HG03045 (cell line): ENCODE measurements around the gene FNIP1.
"Not testable (repeated sequence)": the region's sequence is repeated elsewhere in the genome, so short reads cannot be mapped to it uniquely, and the experiment has no call there.

Source experiments
- ATAC-seq: cut with Tn5 transposase; IDR thresholded peaks from one replicate; pipeline ENCODE4 v1.9.1; 2021; ENCODE audit warnings: mild to moderate bottlenecking, moderate library complexity; ENCODE audit not compliant: unreplicated experiment

The FNIP1 gene

DNA sequence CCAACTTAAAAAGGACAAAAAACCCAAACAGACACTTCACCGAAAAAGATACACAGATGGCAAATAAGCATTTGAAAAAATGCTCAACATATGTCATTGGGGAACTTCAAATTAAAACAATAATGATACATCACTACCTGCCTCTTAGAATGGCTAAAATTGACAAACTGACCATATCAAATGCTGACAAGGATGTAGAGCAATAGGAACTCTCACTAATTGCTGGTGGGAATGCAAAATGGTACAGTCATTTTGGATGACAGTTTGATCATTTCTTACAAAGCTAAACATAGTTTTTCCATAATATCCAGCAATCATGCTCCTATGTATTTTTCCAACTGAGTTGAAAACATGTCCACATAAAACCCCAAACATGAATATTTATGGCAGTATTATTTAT, 102.9 kb downstream of the FNIP1 start:
- ATAC-seq: no peak

DNA sequence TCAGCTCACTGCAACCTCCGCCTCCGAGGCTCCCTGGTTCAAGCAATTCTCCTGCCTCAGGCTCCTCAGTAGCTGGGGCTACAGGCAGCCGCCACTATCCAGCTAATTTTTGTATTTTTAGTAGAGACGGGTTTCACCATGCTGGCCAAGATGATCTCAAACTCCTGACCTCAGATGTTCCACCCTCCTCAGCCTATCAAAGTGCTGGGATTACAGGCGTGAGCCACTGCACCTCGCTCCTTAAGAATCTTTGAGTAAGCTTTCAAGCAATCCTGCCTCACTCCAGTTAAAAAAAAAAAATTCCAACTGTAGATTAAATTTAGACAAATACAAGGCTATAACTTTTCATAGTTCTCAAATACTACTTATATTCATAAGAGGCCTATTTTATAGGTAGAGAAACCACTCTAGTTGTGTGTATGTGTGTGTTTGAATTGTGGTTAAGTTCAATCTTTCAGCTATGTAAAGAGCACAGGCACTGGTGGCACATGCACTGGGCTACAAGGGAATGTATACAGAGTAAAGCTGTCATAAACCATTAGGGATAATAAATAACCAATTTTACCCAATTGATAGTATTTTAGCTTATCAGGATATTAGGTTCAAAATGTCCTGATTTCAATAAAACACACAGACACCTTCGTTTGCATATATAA, 111.2 kb downstream of the FNIP1 start:
- no peak for ATAC-seq

DNA sequence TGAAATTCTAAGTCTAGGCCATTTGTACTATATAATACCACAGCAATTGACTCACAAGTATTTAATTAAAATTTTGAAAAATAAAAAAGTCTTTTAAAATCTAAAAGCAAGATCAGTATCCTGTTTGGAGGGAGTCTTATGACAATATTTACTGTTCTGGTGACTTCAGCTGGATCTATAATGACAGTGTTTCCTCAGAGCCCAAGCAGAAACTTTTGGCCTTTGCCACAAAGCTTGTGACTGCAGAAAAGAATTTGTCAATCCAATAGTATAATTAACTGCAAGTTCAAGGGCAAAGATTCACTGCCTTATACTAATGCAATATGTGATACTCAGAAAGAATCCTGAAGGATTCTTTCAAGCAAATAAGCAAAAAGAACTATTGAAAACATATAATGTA, 112.2 kb downstream of the FNIP1 start:
- no peak for ATAC-seq

DNA sequence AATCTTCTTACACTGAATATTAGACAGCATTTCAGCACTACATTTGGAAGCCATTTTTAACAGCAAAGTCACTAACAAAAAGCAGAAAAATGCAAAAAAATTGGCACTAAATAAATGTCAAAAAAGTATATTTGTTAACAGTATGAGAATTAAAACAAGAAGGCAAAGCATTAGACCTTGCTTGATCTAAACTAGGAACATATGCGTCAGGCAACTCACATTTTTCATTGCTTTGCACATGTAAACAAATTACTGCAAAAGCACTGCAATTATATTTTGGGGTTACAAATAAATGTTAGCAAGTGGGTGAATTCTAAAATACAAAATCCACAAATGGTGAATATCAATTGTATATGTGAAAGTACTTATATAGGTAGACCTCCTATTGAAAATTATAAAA, 112.8 kb downstream of the FNIP1 start:
- no peak for ATAC-seq

DNA sequence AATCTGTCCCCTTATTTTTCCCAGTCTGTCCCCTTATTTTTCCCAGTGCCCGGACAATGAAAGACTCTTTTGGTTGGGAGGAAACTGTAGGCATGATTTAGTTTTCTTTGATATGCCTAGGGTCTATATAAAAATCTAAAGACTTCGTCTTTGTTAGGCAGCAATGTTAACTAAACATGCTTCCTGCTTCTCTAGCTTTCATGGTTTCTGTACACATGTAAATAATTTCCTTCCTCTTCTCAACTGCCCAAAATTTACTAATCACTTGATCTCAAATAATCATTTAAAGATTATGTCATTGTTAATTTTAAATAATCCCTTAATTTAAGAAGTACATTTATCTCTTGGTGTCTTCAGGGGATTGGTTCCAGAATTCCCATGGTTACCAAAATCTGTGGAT, 114.0 kb downstream of the FNIP1 start:
- no peak for ATAC-seq

DNA sequence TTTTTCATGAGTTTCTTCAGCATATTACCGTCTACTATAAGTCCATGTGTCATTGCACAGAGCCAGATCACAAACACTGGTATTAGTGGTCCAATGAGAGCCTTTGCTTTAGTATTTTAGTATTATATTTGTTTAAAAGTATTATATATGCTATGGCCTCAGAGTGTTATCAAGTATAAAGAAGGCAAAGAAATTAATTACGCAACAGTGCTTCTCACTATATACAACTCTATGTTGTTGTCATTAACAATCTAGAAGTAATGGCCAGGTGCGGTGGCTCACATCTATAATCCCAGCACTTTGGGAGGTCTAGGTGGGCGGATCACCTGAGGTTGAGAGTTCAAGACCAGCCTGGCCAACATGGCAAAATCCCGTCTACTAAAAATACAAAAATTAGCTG, 114.6 kb downstream of the FNIP1 start:
- no peak for ATAC-seq

DNA sequence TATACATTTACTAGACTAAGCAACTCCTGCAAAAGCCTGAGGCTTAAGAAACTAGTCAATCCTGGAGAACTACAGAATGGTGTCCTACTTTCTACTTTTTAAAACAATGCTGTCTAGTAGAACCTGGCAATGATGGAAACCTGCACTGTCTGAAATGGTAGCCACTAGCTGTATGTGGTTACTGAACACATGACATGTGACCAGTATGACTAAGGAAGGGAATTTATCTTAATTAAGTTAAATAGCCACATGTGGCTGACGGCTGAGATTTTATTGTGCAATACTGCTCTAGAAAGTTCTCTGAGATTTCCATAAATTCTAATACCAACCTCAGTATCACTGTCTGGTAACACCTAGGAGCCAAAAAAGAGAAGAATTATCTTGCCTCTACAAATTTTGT, 116.9 kb downstream of the FNIP1 start:
- no peak for ATAC-seq

DNA sequence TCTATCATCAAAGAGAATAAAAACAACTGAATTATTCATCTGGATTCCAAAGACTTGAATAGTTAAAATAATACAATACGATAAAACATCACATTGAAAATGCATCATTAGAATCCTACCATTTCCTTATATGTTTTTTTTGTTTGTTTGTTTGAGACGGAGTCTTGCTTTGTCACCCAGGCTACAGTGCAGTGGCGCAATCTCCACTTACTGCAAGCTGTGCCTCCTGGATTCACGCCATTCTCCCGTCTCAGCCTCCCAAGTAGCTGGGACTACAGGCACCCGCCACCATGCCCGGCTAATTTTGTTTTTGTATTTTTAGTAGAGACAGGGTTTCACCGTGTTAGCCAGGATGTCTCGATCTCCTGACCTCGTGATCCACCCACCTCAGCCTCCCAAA, 118.5 kb downstream of the FNIP1 start:
- not testable (repeated sequence) for ATAC-seq

DNA sequence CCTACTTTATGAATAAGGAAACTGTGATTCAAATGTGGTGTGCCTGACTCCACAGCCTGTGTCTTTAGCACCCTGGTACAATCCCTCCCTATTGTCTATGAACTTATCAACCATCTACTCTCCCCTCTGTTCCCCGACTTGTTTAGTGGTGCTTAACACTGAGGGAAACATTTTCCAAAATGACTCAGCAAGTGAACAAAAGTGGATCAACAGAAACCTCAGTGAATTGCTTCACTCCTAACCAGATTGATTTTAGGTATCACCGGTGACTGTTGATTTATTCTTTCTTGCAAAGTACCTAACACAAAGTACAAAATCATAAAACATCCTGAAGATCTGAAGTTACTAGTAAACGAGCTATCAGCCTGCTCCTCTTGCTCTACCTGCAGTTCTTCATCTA, 119.7 kb downstream of the FNIP1 start:
- ATAC-seq: no peak

DNA sequence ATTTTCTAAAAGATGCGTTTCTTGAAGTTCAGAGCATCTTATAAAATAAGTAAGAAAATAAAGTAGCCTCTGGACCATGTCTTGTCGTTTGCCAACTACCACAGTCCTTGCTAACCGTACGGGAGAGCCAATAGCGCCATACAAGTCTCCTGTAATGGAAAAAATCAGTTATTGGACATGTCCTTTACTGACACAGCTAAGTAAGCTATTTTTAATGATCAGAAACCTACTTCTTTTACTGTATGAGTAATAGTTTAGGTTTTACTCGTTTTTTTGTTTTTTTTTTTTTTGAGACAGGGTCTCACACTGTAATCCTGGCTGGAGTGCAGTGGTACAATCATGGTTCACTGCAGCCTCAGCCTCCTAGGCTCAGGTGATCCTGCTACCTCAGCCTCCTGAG, 124.0 kb downstream of the FNIP1 start:
- ATAC-seq: peak; percentile 33

DNA sequence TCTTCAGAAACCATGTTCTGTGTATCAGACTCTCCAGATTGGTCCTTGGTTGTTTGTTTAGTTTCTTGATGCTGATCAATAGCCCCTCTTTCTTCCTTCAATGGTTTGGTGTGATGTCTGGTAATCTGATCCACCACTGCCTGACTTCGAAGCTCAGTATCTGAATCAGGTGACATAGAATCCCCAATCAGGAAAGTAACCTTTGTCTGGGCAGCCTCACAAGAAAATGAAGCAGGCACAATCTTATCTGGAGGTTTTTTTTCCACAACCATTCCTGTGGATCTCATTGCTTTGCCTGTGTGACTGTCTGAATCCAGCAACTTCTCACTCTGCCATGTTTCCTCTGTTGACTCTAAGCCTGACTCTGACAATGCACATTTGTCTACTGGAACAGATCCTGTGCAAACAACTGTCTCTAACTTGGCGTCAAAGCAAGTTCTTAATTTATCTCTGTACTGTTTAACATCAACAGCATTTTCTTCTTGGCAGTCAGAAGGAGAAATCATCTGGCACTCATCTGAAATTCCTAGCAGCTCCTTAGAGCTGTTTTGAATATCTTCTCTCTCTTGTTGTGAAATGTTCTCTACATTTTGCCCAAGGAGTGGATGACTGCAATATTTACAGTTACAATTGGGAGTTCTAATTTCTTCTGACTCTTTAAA, 124.7 kb downstream of the FNIP1 start:
- no peak for ATAC-seq

DNA sequence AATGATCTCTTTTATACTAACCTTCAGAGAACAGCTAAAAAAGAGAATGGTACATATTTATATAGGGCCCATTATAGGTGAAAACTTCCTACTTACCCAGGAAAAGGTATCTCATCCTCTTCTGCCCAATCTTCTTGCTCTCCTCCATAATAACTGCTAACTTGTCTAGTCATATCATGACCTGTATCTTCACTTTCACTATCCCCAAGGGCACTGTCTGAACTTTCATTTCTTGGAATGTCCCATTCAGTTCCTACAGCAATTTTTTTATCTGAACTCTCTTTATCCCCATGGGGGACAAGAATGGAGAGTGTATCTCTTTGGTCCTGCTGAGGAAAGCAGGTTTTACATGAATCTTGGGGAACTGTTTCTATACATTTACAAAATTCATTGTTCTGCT, 125.4 kb downstream of the FNIP1 start:
- ATAC-seq: no peak

DNA sequence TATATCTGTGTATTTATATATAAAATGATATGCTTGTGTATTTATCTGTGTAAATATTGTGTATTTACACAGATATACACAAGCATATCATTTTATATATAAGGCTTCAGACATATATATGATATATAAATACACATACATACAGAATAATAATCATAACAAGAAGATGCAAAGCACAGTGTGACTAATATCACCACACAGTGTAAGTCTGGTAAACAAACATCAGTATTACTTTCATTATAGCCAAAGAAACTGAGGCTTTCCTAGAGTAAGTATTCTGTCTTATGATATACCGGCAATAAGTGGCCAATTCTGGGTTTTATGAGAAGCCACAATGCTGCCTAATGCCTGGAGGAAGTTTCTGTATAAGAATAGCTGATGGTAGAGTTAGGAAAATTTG, 131.9 kb downstream of the FNIP1 start:
- ATAC-seq: no peak

DNA sequence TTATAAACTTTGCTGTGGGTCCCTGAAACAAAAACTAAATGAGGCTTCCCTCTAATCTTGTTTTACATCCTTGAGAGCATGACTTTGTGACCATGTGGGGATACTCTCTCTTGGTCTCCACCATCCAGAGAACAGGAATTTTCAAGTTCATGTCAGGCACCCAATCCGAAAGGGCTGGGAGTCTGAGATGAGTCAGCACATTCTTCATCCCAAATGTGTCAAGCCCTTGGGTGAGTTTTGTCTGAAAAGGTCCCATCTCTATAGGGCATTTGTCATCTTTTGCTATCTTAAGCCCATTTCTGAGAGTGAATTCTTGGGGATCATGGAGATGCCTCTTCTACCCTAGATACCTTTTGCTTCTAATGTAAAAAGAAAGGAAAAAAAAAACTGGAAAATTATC, 134.9 kb downstream of the FNIP1 start:
- no peak for ATAC-seq

DNA sequence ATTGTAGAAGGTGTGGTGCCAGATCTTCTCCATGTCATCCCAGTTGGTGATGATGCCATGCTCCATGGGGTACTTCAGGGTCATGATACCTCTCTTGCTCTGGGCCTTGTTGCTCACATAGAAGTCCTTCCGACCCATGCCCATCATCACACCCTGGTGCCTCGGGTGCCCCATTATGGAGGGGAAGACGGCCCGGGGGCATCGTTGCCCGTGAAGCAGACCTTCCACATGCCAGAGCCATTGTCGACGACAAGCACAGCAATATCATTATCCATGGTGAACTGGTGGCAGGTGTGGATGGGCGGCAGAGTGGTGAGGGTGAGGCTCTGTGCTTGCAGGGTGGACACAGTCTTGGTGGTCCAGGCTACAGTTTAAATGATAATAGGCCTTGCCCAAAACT, 137.0 kb downstream of the FNIP1 start:
- ATAC-seq: no peak

DNA sequence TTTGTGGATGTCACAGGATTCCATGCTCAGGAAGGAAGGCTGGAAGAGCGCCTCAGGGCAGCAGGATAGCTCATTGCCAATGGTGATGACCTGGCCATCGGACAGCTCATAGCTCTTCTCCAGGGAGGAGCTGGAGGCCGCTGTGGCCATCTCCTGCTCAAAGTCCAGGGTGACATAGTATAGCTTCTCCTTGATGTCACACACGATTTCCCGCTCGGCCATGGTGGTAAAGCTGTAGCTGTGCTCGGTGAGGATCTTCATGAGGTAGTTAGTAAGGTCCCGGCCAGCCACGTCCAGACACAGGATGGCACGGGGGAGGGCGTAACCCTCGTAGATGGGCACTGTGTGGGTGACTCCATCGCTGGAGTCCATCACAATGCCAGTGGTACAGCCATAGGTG, 137.5 kb downstream of the FNIP1 start:
- no peak for ATAC-seq

DNA sequence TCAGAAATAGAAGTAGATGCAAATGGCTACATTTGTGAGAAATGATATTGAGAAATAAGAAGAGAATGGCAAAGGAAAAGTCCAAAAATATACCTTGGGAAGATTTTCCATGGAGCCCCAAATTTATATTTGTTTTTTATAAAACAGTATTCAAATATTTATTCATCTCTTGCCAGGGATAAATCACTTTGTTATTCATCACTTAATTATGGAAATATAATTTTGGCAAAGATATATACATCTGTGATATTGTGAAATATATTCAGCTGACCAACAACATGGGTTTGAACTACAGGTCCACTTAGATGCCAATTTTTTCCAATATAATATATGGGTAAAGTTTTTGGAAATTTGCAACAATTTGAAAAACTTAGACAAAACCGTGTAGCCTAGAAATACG, 142.0 kb downstream of the FNIP1 start:
- ATAC-seq: no peak

DNA sequence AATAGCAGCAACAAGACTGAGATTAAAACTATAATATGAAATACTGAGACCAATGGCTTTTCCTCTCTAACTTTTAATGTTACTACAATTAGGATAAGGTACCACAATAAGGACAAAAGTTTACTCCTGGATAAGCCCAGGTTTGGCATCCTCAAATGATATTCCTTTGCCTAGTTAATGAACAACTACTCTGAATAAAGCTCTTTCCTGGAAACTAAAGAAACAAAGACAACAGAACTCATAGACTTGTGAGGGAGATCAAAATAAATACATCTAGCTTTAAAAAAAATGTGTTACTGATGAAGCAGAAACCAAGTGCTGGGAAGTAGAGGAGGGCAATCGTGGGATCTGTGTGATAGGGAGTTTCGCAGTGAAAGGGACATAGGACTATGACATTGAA, 142.5 kb downstream of the FNIP1 start:
- no peak for ATAC-seq

DNA sequence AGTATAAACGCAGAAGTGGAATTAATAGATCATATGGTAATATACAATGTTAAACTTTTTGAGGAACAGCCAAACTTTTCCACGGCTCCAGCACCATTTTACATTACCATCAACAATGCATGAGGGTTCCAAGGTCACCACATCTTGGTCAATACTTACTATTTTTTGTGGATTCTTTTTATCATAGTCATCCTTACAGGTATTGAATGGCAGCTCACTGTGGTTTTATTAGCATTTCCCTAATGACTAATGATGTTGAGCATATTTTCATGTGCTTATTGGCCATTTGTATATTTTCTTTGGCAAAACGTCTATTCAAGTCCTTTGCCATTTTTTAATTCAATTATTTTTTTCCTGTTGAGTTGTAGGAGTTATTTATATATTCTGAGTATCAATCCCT, 147.7 kb downstream of the FNIP1 start:
- ATAC-seq: no peak

DNA sequence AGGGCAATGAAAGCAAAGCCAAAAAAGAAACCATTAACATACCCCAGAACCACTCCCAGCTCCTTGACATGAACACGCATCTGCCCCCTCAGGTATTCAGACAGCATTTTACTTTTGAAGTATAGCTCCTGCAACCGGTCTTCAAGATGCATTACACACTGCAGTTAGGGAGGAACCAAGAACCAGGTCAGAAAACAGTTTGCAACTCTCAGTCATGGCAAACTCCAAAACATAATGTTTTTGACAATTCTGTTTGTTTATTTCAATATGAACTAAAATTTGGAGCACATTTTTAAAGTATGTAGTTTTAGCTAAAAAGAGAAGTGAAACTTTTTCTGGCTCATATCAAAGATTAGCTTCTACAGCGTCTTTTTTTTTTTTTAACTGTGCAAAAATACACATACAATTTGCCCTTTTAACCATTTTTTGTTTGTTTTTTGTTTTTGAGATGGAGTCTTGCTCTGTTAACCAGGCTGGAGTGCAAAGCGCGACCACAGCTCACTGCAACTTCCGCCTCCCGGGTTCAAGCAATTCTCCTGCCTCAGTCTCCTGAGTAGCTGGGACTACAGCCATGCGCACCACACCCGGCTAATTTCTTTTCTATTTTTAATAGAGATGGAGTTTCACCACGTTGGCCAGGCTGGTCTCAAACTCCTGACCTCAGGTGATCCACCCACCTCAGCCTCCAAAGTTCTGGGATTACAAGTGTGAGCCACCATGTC, 149.6 kb downstream of the FNIP1 start:
- ATAC-seq: peak; percentile 70

DNA sequence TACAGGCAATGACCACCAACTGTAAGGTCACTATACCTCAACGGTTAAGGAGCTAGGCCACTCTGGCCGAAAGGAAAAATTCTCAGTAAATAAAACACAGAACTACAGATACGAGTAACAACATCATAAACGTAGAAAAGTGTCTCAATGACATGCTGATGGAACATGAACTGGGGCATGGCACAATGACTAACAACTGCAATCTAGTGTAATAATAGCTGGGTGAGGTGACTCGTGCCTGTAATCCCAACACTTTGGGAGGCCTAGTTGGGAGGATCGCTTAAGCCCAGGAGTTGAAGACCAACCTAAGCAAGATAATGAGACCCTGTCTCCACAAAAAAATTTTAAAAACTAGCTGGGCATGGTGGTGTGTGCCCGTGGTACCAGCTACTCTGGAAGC, 152.0 kb downstream of the FNIP1 start:
- ATAC-seq: no peak

DNA sequence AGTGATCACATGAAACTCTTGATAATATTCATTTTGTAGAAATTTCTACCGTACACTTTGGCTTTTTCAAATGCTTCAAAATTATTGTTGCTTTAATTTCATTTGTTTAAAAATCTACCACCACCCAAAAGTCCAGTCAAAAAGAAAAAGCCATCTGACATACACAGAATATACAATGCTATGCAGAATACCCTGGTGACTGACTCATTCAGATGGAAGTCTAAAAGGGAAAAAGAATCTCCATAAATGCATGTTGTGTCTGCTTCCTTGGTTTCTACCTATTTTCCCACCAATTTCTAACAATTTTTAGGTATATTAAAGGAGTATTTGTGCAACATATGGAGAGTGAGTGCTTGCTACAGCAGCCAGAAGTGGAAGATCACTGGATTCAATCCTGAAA, 152.4 kb downstream of the FNIP1 start:
- no peak for ATAC-seq
